NOMO-1 (cell line): ENCODE measurements around the gene LETMD1.
"Not testable (repeated sequence)": the region's sequence is repeated elsewhere in the genome, so short reads cannot be mapped to it uniquely, and the experiment has no call there.

Experiments
- DNase-seq, 2 experiments: peaks; one replicate each; lab custom pipeline; 2025; ENCODE audit not compliant: unreplicated experiment in 2 of 2; lab: John Stamatoyannopoulos, UW

Gene LETMD1

GRCh38 chr12:51075390-51075789 is 27.3 kb downstream of the LETMD1 start:
- no peak for DNase-seq

DNA sequence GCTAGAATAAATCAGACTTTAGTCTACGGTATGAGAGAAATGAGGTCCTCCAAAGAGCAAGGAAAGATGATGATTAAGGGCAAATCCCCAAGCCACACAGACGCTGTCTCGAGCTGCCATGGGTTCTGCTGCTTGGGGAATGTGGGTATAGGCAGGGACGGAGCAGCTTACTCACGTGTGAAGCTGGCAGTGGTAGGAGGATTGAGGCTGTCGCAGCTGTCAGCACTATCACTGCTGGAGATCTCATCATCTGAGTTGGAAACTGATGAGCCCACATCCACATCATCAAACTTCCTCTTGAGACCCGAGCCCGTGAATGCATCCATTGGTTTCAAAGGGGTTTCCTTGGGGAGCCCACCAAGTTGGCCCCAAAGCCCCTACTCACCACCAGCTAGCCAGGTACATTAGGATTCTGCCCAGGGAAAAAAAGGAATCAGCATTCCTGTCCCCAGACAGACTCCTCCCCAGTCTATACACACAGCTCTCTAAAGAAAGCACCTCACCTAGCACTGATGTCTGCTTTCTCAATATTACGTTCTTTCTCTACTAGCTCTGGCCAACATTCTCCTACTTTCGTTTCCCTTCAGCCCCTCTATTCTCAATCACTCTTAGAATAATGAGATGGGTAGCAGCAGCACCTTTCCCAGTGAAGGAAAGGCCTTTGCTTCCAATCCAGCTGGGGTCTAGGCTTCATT is 28.3 kb downstream of the LETMD1 start:
- DNase-seq: no peak

GRCh38 chr12:51077930-51078329 is 29.8 kb downstream of the LETMD1 start:
- DNase-seq: no peak

DNA sequence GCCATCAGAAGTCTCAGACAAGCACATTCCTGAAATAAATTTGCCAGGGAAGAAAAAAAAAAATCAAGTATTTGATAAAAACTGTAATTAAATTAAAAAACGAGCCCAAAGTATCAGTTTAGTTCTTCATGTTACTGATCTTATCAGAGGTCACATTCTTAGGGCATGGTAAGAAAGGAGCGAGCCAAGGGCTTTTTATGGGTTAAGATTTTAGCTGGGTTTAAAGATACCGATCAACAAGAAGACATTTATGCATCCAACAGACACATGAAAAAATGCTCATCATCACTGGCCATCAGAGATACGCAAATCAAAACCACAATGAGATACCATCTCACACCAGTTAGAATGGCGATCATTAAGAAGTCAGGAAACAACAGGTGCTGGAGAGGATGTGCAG is 30.2 kb downstream of the LETMD1 start:
- DNase-seq: not testable (repeated sequence)

- not testable (repeated sequence) for DNase-seq
Measured at GRCh38 chr12:51078866-51079265, 30.7 kb downstream of the LETMD1 start.

DNA sequence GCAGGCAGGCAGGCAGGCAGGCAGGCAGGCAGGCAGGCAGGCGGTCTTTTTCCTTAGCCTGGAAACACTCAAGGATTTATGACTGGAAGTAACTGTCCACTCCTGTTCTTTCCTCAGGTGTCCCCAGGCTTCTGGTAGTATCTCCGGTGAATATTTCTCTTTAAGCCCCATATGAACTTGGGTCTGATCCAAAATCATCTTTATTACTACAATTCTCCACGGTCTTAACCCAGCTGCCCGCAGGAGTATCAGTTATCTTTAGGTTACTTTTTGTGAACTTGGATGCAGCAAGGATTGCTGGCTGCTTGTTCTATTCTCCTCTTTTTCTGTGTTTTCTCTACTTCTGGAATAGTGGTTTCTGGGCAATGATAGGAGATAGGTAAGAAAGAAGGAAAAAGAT is 32.0 kb downstream of the LETMD1 start:
- no peak for DNase-seq

GRCh38 chr12:51081421-51081820 is 33.3 kb downstream of the LETMD1 start:
- DNase-seq: no peak

DNA sequence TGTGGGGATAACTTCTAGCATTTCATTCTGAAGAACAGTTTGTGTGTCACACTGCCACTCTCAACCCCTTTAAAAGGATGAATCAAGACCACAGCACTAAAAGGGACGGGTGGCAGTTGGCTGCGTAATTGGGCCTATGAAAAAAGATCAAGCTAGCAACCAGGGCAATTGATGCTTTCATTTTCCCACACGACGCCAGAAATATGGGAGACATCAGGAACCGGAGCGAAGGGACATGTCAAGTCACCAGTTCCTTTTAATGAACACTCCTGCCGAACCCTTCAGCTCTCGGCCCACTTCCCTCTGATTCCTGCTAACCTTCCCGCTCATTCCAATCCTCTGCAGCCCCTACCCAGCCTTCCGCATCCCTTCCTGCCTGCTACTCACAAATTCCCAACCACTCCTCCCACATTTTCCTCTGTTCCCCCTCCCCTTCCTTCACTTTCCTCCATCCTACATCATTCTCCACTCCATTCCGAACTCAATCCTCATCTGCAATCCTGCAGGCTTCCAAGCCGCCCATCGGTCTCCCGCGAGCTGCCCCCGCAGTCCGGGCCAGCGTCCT is 34.5 kb downstream of the LETMD1 start:
- peak in 1 of 2 experiments; percentile 16 for DNase-seq

DNA sequence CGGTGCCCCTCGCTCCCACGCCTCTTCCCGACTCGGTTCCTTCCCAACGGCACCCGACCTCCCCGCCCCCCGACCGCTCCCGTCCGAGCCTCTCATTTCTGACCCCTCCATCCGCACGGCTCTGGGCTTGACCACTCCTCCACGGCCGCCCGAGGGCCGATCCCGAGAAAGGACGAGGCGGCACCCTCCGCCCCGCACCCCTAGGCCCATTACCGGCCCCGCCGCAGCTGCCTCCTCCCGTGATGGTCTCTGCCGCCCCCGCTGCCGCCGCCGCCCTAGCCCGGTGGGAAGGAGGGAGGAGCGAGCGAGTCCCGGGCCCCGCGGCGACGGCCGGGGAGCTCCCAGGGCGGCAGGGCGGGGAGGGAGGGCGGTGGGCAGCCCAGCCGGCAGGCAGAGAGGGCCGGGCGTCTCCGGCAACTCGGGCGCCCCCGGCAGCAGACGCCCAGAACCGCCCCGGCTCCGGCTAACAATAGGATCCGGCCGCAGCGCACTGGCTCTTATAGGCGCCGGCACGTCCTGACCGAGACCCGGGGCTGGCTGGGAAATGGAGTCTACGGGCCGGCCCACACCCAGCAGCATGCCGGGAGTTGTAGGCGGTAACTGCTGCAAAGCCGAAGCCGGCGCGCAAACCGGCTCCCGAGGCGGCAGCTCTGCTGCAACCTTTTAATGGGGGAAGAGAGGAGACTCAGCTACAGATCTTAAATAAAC is 35.2 kb downstream of the LETMD1 start, which contains the start of gene CSRNP2:
Gene CSRNP2, minus strand, starts transcription at position 471 of the 708 bp plus-strand sequence. CDS start 7,035 bp downstream, outside the sequence.
- DNase-seq: peak; percentile 96 to 99

DNA sequence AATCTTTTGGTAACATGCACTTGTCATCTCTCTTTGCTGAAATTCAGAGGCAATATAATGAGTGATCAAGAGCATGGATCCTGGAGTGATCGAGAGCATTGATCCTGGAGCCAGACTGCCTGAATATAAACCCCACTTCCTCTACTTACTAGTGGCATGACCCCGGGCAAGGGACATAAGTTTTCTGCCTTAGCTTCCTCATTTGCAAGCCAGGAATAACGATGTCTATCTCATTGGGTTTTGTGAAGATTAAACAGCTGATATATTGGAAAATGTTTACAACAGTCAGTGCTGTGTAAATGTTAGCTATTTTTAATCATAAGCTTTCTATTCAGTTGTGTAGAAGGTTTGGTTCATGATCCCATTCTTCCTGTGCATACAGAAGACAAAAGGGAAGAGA is 37.6 kb downstream of the LETMD1 start:
- peak in 1 of 2 experiments; percentile 47 for DNase-seq

GRCh38 chr12:51086933-51087332 is 38.8 kb downstream of the LETMD1 start:
- no peak for DNase-seq

DNA sequence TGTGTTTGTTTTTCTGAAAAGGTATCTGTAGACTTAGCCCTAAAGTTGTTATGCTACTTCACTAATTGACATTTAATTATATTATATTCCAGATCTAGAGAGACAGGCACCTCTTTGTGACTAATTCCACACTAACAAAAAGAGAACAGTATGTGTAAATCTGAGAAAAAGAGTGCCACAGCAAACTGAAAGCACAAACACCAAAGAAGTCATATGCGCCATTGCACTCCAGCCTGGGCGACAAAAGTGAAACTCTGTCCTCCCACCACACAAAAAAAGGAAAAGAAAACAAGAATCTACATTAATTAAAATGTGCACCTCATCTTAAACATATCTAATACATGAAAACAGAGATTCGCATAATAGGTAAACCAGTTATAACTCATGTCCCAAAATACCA is 39.7 kb downstream of the LETMD1 start:
- no peak for DNase-seq

- DNase-seq: no peak
Measured at GRCh38 chr12:51090705-51091229, 42.6 kb downstream of the LETMD1 start.

- DNase-seq: no peak
Measured at GRCh38 chr12:51098611-51099010, 50.5 kb downstream of the LETMD1 start.

GRCh38 chr12:51103977-51104376 is 55.9 kb downstream of the LETMD1 start:
- no peak for DNase-seq

DNA sequence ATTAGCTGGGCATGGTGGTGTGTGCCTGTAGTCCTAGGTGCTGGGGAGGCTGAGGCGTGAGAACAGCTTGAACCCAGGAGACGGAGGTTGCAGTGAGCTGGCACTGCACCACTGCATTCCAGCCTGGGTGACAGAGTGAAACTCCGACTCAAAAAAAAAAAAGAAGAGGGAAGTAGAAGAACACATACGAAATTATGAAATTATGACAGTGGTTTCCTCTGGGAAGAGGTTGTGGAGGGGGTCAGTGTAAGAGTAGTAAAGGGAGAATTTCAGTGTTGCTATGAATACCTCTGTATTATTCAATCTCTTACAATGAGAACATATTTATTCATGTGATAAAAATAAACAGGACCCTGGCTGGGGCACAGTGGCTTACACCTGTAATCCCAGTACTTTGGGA is 60.0 kb downstream of the LETMD1 start:
- DNase-seq: no peak
